H1 (cell line): ENCODE measurements around the gene SMIM13. TPM values are rescaled to one million over a fixed set of nuclear protein-coding genes. Genes with fewer than 3 reads are reported as not detected.

Experiments used
- RBBP5 ChIP-seq: IDR thresholded peaks from 2 replicates; pipeline ENCODE4 v1.7.1; 2012; ENCODE audit warnings: low read depth, mild to moderate bottlenecking, inconsistent platforms, low read length, moderate library complexity, borderline replicate concordance
- polyA plus RNA-seq, 7 experiments: library from polyadenylated mRNA; depleted of rRNA in 3 of 7; stranded (reverse) in 5 of 7; unstranded in 2 of 7; fragments of >200 nt in 5 of 7; fragments of 200-250 nt in 2 of 7; gene quantifications; 1 replicate in 5 of 7; 2 replicates in 1 of 7; 4 replicates in 1 of 7; pipeline versions ENCODE4 v1.2.1 to v1.2.3, GENCODE V29; 2011 to 2013; ENCODE audit warnings: missing spikeins in 2 of 7, mixed read lengths in 2 of 7
- total RNA-seq: library from RNA; stranded (reverse); fragmentation: NEBNext Ultra II Directional; extraction: Animal tissue kit (Norgen Biotek cat#: 25700); gene quantifications from 2 replicates; pipeline ENCODE4 v1.2.1, GENCODE V29; 2021
- TF ChIP-seq, protein P1 (sequence below): IDR thresholded peaks from 2 replicates; pipeline ENCODE4 v1.6.1; 2012; ENCODE audit warnings: low read length, inconsistent platforms

SMIM13 gene
- total and polyA plus RNA-seq, 2 of the 8 experiments (the other 6 are each of a cell fraction or from before 2014, with no cell fraction given): 1.7 to 10.6 TPM

DNA sequence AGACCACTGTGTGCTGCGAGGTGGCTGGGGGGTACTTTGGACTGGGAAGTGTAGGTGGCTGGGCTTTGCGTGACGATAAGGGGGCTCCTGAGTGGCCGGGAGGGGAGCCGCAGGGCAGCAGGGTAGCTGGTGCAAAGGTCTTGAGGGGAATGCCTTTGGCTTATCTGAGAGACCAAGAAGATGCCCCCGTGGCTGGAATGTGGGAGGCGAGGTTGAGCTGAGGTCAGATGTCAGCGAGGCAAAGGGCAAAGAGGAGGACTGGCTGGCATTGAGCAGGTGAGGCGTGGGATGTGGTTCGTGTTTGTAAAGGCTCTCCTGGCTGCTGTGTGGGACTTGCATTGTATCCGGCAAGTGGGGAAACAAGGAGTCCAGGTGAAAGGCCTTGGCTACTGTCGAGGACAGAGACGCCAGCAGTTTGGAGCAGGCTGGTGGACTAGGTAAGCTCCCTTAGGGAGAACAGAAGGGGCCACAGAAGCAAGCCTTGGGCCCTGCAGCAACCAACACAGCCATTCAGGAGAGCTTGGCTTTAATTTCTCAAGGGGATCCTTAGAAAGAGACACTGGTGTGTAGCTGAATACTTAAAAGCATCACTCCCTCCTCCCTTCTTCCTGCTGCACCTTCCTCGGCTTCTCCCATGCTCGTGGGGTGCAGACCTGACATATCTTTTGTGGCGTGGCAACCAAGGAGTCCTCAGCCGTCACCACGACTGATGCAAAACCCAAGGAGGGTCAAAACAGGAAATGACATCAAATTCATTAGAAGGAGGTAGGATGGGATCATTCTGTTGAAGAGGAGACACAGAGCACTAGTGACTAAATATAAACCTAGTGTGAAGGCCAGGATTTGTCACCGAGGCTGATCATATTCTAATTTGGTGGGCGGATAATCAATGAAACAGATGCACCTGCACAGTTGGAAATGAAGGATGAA, 71.3 kb downstream of the SMIM13 start (continued):
- TF ChIP-seq, protein P1, sequence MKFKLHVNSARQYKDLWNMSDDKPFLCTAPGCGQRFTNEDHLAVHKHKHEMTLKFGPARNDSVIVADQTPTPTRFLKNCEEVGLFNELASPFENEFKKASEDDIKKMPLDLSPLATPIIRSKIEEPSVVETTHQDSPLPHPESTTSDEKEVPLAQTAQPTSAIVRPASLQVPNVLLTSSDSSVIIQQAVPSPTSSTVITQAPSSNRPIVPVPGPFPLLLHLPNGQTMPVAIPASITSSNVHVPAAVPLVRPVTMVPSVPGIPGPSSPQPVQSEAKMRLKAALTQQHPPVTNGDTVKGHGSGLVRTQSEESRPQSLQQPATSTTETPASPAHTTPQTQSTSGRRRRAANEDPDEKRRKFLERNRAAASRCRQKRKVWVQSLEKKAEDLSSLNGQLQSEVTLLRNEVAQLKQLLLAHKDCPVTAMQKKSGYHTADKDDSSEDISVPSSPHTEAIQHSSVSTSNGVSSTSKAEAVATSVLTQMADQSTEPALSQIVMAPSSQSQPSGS: no peak
- no peak for TF ChIP-seq RBBP5
